ENCODE measurements around the gene STAT3.

- no peak for TF ChIP-seq BHLHE40 (IDR thresholded peaks at IDR 0.05; ENCODE audit: borderline replicate concordance)
- TF ChIP-seq SP1 (IDR thresholded peaks at IDR 0.05) = no peak
- TF ChIP-seq FOXM1 (IDR thresholded peaks at IDR 0.05; ENCODE audit: borderline replicate concordance) = no peak
- TF ChIP-seq NFRKB (IDR thresholded peaks at IDR 0.05) = no peak
- TF ChIP-seq SUZ12 (IDR thresholded peaks at IDR 0.05) = no peak
These were observed 84.5 kb downstream of the STAT3 start for GRCh38 chr17:42303694-42304093.

Measured in HEK293T (cell line).